Stomach (tissue), 9 donors: Measurements from ENCODE around the gene C1QTNF6. TPM values are rescaled to one million over a fixed set of nuclear protein-coding genes. Genes with fewer than 3 reads are reported as not detected.

Experiments
- DNase-seq, 2 donors: peaks; one replicate each; pipeline versions ENCODE4 v3.0.0 to v3.0.0-alpha.2; 2013 to 2019
- H3K27ac ChIP-seq, 5 donors: fragments of 200-600 bp in 4 of 5; sonication (generic) in 4 of 5; one replicate each; pipeline ENCODE4 v1.5.1; 2013 to 2019; ENCODE audit warnings: mild to moderate bottlenecking in 1 of 5, moderate library complexity in 1 of 5
- H3K27me3 ChIP-seq, 3 donors: fragments of 200-600 bp; sonication (generic); one replicate each; pipeline ENCODE4 v1.5.1; 2017 to 2019; ENCODE audit warnings: mixed run types in 1 of 3
- H3K36me3 ChIP-seq, 4 donors: fragments of 200-600 bp; sonication (generic); 1 replicate in 3 of 4; 2 replicates in 1 of 4; pipeline ENCODE4 v1.5.1; 2016 to 2019
- H3K4me1 ChIP-seq, 4 donors: fragments of 200-600 bp; sonication (generic); one replicate each; pipeline ENCODE4 v1.5.1; 2016 to 2019
- H3K4me3 ChIP-seq, 4 donors: fragments of 200-600 bp; sonication (generic) in 3 of 4; one replicate each; pipeline ENCODE4 v1.5.1; 2016 to 2019; ENCODE audit warnings: mild to moderate bottlenecking in 1 of 4
- H3K9me3 ChIP-seq, 4 donors: fragments of 200-600 bp; sonication (generic); one replicate each; pipeline ENCODE4 v1.5.1; 2016 to 2019
- EP300 ChIP-seq: sonication (generic); formaldehyde crosslinking; IDR thresholded peaks from one replicate; pipeline ENCODE4 v1.6.1; 2017; ENCODE audit warnings: antibody characterized with exemption
- POLR2A ChIP-seq, 4 donors: fragments of 450-650 bp; IDR thresholded peaks; one replicate each; pipeline ENCODE4 v1.6.1; 2016; ENCODE audit warnings: antibody characterized with exemption in 4 of 4, control low read depth in 2 of 4, mild to moderate bottlenecking in 1 of 4, moderate library complexity in 1 of 4
- POLR2AphosphoS5 ChIP-seq, 3 donors: sonication (generic); formaldehyde crosslinking; IDR thresholded peaks; one replicate each; pipeline ENCODE4 v1.6.1; 2016; ENCODE audit warnings: antibody characterized with exemption in 3 of 3
- WGBS, 5 donors: extraction: QIAGEN DNeasy Blood & Tissue Kit in 3 of 5; methylation state at CpG; one replicate each; pipeline versions ENCODE4 v1.1.5 to v1.1.7; 2013 to 2018; 5-methylcytosine and 5-hydroxymethylcytosine counted together
- intact Hi-C: fragments of 100-400 bp; cut with DNase I; formaldehyde crosslinking; loops from one replicate; pipeline ENCODE4 v1.15.1; 2023; ENCODE audit warnings: low total_unique reads
- polyA plus RNA-seq, 3 donors: library from polyadenylated mRNA; stranded (reverse); fragments of 200-250 nt; gene quantifications; one replicate each; pipeline ENCODE4 v1.2.3, GENCODE V29; 2013
- total RNA-seq, 5 donors: library from RNA; depleted of rRNA; stranded (reverse); fragments of >200 nt; gene quantifications; one replicate each; pipeline versions ENCODE4 v1.1.0 to v1.2.3, GENCODE V29; 2014 to 2016
- TF ChIP-seq, protein P1 (sequence below), 7 experiments: fragments of 450-650 bp in 4 of 7; fragments of 200-600 bp in 3 of 7; sonication (generic) in 3 of 7; IDR thresholded peaks; one replicate each; pipeline ENCODE4 v1.5.1; 2016 to 2019; ENCODE audit warnings: antibody characterized with exemption in 7 of 7, control low read depth in 2 of 7, mild to moderate bottlenecking in 1 of 7
- donor health status: healthy with polysubstance abuse.
- donor health status: Bipolar disorder and iron deficiency.
- donor health status: healthy.

C1QTNF6 gene
- total and polyA plus RNA-seq, 8 donors, result 0.45 to 10.4 (median 4.0) TPM; not detected in 1

DNA sequence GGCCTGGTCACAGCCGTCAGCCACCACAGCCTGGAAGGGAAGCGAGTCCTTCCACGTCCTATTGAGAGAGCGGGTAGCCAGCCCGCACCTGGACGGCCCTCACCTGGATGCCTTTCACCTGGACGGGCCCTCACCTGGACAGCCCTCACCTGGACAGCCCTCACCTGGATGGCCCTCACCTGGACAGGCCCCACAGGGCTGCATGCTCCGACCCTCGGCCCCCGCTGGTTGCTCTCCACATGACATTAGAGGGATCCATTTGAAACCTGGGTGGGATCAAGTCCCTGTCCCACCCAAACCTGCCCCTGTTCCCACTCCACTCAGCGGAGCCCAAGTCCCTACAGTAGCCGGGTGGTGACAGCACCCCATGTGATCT lies 3.7 kb downstream of the C1QTNF6 start:
- H3K27ac ChIP-seq, result no peak overlapping the region
- H3K4me1 ChIP-seq, result peaks cover 25 to 63% (median 47%) of the 10 kb centered on the region in 4 donors
- WGBS, 5 donors, result 91 to 94% (median 93%) methylated on average over 5 to 12 of the region's 12 CpGs
- H3K9me3 ChIP-seq, result no peaks in the 10 kb centered on the region
- TF ChIP-seq, protein P1, sequence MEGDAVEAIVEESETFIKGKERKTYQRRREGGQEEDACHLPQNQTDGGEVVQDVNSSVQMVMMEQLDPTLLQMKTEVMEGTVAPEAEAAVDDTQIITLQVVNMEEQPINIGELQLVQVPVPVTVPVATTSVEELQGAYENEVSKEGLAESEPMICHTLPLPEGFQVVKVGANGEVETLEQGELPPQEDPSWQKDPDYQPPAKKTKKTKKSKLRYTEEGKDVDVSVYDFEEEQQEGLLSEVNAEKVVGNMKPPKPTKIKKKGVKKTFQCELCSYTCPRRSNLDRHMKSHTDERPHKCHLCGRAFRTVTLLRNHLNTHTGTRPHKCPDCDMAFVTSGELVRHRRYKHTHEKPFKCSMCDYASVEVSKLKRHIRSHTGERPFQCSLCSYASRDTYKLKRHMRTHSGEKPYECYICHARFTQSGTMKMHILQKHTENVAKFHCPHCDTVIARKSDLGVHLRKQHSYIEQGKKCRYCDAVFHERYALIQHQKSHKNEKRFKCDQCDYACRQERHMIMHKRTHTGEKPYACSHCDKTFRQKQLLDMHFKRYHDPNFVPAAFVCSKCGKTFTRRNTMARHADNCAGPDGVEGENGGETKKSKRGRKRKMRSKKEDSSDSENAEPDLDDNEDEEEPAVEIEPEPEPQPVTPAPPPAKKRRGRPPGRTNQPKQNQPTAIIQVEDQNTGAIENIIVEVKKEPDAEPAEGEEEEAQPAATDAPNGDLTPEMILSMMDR (IDR thresholded peaks at IDR 0.05), result no peak
- no peak for TF ChIP-seq EP300
- H3K27me3 ChIP-seq, result no peaks in the 10 kb centered on the region
- peaks cover 0 to 15% (median 5%) of the 10 kb centered on the region in 4 donors for H3K36me3 ChIP-seq
- no peak for DNase-seq
- intact Hi-C loops, result no loop called here
- H3K4me3 ChIP-seq, result no peak overlapping the region

DNA sequence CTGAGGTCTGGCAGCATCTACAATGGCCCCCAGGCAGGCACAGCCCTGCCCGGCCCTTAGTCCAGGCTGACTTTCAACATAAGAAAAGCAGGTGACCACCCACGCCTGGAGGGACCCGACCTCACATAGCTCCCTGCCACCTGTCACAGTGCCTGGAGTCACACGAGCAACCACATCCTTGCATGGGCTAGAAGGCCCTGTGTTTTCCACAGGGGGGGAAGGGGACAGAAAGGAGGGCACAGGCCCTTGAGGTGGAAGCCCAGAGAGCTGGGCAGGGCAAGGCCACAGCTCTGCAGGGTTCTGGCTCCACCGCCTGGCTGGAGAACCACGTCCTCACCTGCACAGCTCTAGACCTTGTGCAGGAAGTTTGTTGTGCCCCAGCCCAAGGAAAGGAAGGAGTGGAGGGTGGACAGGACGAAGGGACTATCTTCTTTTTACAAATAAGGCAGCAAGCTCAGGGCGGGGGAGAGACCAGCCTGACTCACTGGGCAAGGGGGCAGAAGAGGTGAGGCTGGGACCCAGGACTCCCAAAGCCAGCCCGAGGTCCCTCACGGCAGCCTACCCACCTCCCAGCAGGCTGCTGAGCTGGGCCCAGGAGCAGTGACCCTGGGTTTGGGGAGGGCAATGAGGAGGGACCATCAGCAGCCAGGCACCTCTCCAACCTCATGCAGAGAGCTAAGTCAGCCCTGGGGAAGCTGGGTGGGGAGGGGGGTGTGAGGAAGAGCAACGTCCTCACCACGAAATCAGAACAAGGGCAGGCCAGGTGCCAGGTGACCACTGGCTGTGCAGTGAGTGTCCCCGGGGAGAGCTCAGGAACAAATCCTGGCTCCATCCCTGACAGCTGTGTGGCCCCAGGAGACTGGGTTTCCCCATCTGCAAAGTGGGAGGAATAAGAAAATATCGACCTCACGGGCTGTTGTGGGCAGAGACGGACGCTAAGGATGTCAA lies 4.3 kb downstream of the C1QTNF6 start:
- no peaks in the 10 kb centered on the region for H3K27me3 ChIP-seq
- intact Hi-C loops, result no loop called here
- peak in 1 of 2 donors; percentile 36 for DNase-seq
- no peaks in the 10 kb centered on the region for H3K9me3 ChIP-seq
- no peak overlapping the region for H3K27ac ChIP-seq
- H3K4me1 ChIP-seq, result peaks cover 23 to 63% (median 44%) of the 10 kb centered on the region in 4 donors
- 60 to 83% (median 76%) methylated on average over 13 to 17 of the region's 17 CpGs for WGBS, 5 donors
- peaks cover 0 to 15% (median 5%) of the 10 kb centered on the region in 4 donors for H3K36me3 ChIP-seq
- H3K4me3 ChIP-seq, result no peak overlapping the region
- no peak for TF ChIP-seq POLR2A (IDR thresholded peaks at IDR 0.05)
- no peak for TF ChIP-seq POLR2AphosphoS5 (IDR thresholded peaks at IDR 0.05)
- no peak for TF ChIP-seq EP300
- TF ChIP-seq, protein P1 (IDR thresholded peaks at IDR 0.05), result no peak

DNA sequence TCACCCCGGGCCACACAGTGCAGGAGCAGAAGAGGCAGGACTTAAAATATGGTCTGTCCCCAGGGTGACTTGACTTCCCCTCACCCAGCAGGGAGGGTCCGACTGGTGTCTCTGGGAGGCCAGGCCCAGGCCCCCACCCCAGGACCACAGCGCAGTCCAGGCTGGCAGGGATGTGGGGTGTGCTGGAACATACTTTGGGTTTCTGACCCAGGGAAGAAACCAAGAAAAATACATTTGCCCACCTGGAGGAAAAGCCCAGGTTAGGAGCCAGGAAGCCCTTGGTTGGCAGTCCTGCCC lies 5.2 kb downstream of the C1QTNF6 start:
- Histone ChIP-seq H3K9me3 (no peaks in the 10 kb centered on the region), H3K4me3 (no peak overlapping the region), H3K36me3 (peaks cover 0 to 15% (median 5%) of the 10 kb centered on the region in 4 donors), H3K4me1 (peaks cover 23 to 63% (median 44%) of the 10 kb centered on the region in 4 donors), H3K27ac (no peak overlapping the region), H3K27me3 (no peaks in the 10 kb centered on the region)
- intact Hi-C loops, result no loop called here
- TF ChIP-seq, protein P1 (IDR thresholded peaks at IDR 0.05), result no peak
- TF ChIP-seq EP300 (no peak), POLR2AphosphoS5 (IDR thresholded peaks at IDR 0.05) (no peak), POLR2A (IDR thresholded peaks at IDR 0.05) (no peak)
- 67 to 96% (median 82%) methylated on average over 2 to 3 of the region's 3 CpGs for WGBS, 5 donors
- no peak for DNase-seq

DNA sequence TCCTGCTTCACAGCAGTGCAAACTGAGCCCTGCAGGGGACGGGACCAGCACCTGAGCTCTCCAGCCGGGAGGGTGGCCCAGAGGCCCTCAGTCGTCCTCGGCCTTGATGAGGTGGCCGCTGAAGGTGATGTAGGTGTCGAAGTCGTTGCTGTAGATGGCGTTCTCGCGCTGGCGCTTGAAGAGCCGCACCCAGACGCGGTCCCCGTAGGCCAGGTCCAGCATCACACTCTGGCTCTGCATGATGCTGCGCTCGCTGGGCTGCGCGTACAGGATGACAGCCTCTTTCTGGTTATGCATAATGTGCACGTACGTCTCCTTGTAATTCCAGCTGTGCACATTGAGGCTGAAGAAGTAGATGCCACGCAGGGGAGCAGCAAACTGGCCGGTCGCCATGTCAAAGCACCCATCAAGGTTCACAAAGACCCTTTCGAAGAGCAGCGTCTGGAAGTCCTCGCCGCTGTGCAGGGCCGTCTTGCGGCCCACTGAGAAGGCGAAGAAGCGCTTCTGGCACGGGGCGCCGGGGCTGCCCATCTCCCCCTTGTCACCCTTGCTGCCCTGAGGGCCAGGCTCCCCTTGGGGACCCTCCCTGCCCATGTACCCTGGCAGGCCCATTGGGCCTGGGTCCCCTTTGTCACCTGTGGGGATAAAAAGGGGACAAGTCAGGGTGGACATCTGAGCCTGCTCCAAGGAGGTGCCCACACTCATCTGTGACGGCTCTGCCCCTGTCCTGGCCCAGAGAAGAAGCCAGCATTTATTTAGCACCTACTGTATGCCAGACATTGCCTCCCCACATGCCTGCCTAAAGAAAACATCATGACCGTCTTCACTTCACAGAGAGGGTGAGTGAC lies 5.7 kb downstream of the C1QTNF6 start:
- no peak for DNase-seq
- Histone ChIP-seq H3K27me3 (no peaks in the 10 kb centered on the region), H3K36me3 (peaks cover 0 to 15% (median 5%) of the 10 kb centered on the region in 4 donors), H3K4me3 (no peak overlapping the region), H3K27ac (no peak overlapping the region), H3K9me3 (no peaks in the 10 kb centered on the region), H3K4me1 (peaks cover 21 to 63% (median 44%) of the 10 kb centered on the region in 4 donors)
- TF ChIP-seq, protein P1 (IDR thresholded peaks at IDR 0.05), result no peak
- TF ChIP-seq EP300 (no peak), POLR2A (IDR thresholded peaks at IDR 0.05) (no peak), POLR2AphosphoS5 (IDR thresholded peaks at IDR 0.05) (no peak)
- intact Hi-C loops, result no loop called here
- 83 to 94% (median 85%) methylated on average over 18 to 37 of the region's 37 CpGs for WGBS, 5 donors
